ENCODE results near the gene BLOC1S3. TPM values are rescaled to one million over a fixed set of nuclear protein-coding genes. Genes with fewer than 3 reads are reported as not detected.

BLOC1S3 gene
- total RNA-seq (2014; rRNA removed; shearing (Covaris generic)): 3.7 and 5.3 TPM in 2 replicates
- polyA plus RNA-seq (2015; cell fraction: cytosol; rRNA removed): 16.7 and 17.2 TPM in 2 replicates
- 9.9 and 20.3 TPM in 2 replicates for polyA plus RNA-seq (2015; cell fraction: nucleus; rRNA removed)

DNA sequence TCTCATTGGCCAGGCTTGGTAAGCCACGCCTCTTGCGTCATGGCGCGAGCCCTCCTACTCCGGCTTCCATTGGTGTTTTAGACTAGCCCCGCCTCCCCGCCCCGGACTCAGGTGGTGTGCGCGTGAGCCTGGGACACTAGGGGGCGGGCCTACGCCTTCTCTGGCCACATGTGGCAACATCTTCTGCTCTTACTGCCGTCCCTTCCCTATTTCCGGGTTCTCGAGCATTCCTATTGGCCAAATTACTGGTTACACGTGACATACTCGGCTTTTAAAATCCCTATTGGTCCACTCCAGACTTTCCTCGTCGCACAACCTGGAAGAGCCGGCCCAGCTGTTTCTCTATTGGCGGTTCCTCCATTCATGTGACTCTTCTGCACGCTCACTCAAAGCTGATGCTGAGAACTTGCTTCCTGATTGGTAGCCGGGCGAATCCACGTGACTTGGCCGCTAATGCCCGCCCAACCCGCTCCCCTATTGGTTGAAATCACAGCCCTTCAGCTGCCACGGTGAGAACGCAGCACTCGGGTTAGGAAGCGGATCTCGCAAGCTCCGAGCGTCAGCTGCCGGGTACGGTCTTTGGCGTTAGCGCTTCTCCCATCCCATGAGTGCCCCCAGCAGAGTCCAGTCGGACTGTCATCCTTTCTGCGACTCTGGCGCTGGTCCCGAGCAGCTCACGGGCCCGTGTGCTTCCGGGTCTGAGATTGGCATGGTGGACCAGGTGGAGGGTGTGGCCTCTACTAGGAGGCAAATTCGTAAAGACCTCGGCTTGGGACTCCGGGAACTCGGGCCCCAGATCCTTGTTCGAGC, at the start of gene BLOC1S3:
Gene BLOC1S3, plus strand, starts transcription at position 523 of the 810 bp plus-strand sequence. CDS start 513 bp downstream, outside the sequence.
- peak; percentile 100 for DNase-seq (ENCODE audit: low read depth, low spot score)
- in situ Hi-C loops (cut with HindIII; ENCODE audit: low pct_unique_long_range_greater_than_20kb, low sequenced_read_pairs): no loop called here

DNA sequence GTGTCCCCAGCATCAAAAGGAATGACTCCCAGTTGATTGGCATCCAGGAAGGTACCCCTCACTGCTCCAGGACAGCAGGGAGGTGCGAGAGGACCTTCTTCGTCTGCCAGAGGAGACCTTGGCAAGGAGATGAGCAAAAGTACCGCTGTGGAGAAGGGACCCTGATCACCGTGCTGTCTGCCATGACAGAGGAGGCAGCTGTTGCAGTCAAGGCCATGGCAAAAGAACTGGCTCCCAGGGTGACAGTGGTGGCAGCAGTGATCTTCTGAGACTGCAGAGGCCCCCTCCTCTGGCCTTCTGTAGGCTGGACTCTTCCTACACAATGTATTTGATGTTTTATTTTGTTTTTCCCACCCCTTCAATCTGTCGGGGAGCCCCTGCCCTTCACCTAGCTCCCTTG, 49.8 kb upstream of the BLOC1S3 start:
- DNase-seq (ENCODE audit: low read depth, low spot score): no peak
- in situ Hi-C loops (cut with HindIII; ENCODE audit: low pct_unique_long_range_greater_than_20kb, low sequenced_read_pairs): no loop called here

DNA sequence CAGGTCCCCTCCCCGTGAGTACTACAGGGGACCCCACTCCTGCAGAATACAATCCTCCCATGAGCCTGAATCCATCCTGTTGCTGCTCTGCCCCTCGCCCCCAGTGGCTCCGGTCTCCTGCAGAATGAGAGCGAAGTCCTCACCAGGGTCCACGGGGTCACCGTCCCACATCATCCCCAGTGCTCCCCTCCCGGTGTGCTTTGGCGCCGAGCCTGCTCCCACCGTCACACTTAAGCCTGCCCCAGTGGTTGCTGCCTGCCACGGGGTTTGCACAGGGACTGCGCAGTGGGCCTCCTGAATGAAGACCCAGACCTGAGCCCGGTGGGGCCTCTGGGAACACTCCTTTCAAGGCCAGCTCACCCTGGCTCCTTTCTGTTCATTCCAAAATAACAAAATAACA, 48.3 kb upstream of the BLOC1S3 start:
- in situ Hi-C loops (cut with HindIII; ENCODE audit: low pct_unique_long_range_greater_than_20kb, low sequenced_read_pairs): no loop called here
- no peak for DNase-seq (ENCODE audit: low read depth, low spot score)

- DNase-seq (ENCODE audit: low read depth, low spot score): peak; percentile 23
- in situ Hi-C loops (cut with HindIII; ENCODE audit: low pct_unique_long_range_greater_than_20kb, low sequenced_read_pairs): no loop called here
These were observed 47.5 kb upstream of the BLOC1S3 start for GRCh38 chr19:45130888-45131615.

GRCh38 chr19:45133661-45134060, 44.9 kb upstream of the BLOC1S3 start:
- in situ Hi-C loops (cut with HindIII; ENCODE audit: low pct_unique_long_range_greater_than_20kb, low sequenced_read_pairs): no loop called here
- no peak for DNase-seq (ENCODE audit: low read depth, low spot score)

- DNase-seq (ENCODE audit: low read depth, low spot score): no peak
- in situ Hi-C loops (cut with HindIII; ENCODE audit: low pct_unique_long_range_greater_than_20kb, low sequenced_read_pairs): no loop called here
These were observed 43.3 kb upstream of the BLOC1S3 start for GRCh38 chr19:45135176-45135885.

- in situ Hi-C loops (cut with HindIII; ENCODE audit: low pct_unique_long_range_greater_than_20kb, low sequenced_read_pairs): no loop called here
- DNase-seq (ENCODE audit: low read depth, low spot score): no peak
These were observed 41.9 kb upstream of the BLOC1S3 start for GRCh38 chr19:45136507-45137178.

GRCh38 chr19:45137179-45137761, 41.3 kb upstream of the BLOC1S3 start:
- in situ Hi-C loops (cut with HindIII; ENCODE audit: low pct_unique_long_range_greater_than_20kb, low sequenced_read_pairs): no loop called here
- no peak for DNase-seq (ENCODE audit: low read depth, low spot score)

DNA sequence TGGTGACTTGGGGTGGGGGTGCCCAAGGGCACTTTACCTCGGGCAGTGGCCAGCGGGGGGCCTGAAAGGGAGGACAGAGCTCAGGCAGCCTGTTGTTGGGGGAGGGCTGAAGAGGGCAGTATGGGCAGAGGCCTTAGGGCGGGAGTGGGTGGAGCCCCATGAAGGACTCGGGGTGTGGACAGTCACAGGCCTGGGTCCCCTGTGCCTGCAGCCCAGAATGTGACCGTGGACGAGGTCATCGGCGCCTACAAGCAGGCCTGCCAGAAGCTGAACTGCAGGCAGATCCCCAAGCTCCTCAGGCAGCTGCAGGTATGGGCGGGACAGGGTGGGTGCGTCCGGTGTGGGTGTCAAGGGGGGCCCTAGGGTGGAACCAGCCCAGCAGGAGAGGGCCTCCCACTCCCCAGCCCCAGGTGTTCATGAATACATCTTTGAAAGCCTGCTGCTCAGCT, 40.3 kb upstream of the BLOC1S3 start:
- DNase-seq (ENCODE audit: low read depth, low spot score): no peak
- in situ Hi-C loops (cut with HindIII; ENCODE audit: low pct_unique_long_range_greater_than_20kb, low sequenced_read_pairs): no loop called here

DNA sequence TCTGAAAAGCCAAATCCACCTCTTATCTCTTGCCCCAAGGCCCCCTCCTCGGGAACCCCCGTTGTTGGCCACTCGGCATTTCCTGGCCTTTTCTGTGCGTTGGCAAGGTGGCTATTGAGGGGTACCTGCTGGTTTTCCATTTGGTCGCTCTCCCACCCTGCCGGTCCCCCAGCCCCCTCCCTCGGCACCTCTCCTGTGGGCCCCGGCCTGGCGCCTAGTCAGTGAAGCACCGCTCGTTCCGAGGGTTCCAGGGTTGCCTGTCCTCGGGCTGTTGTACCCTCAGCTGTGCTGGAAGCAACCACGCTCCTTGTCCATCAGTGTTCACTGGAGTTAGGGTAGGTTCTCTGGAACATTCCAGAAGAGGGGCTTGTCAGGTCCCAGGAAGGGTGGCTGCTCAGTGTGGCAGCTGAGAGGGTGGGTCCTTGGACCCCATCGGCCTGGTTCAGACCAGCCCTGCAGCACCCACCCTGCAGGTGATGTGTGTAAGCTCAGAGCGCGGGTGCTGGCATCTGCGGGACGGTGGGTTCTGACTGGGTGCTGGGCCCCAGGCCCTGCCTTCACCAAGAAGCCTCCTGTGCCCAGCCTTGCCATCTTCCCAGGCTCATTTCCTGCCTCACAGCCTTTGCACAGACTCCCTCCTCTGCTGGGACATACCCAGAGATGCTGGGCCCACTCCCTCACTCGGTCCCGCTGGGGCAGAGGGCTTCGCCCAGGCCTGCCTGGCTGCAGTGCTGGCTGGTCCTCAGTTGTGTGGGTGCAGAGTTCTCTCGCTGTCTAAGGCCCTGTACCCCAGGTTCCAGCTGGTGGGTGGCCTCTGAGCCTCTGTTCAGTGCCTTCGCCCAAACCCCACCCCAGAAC, 39.1 kb upstream of the BLOC1S3 start:
- no peak for DNase-seq (ENCODE audit: low read depth, low spot score)
- in situ Hi-C loops (cut with HindIII; ENCODE audit: low pct_unique_long_range_greater_than_20kb, low sequenced_read_pairs): no loop called here

DNA sequence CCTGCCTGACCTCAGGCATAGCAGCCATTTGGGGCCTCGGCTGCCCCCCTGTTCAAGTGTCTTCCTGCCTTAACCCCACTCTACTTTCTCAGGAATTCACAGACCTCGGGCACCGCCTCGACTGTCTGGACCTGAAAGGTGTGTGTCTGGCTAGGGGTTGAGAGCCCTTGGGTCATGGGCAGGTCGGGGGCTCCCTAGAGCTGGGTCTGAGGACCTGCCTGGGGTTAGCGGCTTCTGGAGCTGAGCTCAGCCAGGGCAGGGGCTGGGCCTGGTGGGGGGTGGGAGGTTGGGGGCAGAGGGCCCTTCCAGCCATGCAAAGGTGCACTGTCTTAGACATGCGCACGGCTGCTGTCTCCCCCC, 38.5 kb upstream of the BLOC1S3 start:
- in situ Hi-C loops (cut with HindIII; ENCODE audit: low pct_unique_long_range_greater_than_20kb, low sequenced_read_pairs): no loop called here
- no peak for DNase-seq (ENCODE audit: low read depth, low spot score)

DNA sequence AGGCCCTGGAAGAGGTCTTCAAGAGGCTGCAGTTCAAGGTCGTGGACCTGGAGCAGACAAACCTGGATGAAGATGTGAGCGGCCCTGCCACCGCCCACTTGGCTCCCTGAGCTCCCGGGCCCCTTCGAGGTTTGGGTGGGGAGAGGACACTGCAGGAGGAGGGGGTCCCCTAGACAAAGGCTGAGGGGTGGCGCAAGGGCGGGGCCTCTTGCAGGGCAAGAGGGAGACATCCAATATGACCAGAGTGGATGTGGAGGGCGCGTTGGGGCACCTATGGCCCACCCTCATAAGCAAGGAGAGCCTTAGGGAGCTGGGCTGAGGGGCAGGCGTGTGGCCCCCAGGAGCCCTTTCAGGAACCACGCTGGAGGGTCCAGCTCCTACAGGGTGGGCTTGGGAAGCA, 38.1 kb upstream of the BLOC1S3 start:
- in situ Hi-C loops (cut with HindIII; ENCODE audit: low pct_unique_long_range_greater_than_20kb, low sequenced_read_pairs): no loop called here
- no peak for DNase-seq (ENCODE audit: low read depth, low spot score)

DNA sequence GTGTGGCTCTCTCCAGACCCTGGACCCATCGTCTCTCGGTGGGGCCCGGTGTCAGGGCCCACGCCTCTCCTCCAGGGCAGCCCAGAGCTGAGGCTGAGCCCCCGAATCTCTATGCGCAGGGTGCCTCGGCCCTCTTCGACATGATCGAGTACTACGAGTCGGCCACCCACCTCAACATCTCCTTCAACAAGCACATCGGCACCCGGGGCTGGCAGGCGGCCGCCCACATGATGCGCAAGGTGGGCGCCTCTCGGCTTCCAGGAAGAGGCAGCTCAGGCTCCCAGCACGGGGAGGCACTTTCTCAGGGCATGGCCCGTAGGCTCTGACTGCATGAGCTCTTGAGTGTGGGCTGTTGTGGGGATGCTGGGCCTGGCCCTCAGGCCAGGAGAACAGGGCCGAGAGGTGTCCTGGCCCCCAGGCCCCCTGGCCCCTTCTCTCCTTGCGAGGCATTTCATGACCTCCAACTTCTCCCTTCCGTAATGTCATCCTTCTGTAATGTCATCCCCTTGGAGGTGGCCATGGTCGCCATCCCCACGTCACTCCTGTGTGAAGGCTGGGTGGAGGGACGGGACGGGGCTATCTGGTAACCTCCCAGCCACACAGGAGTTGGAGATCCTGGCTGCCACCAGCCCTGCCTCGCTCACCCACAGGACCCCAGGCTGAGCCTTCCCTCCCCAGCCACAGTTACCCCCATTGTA, 37.2 kb upstream of the BLOC1S3 start:
- DNase-seq (ENCODE audit: low read depth, low spot score): no peak
- in situ Hi-C loops (cut with HindIII; ENCODE audit: low pct_unique_long_range_greater_than_20kb, low sequenced_read_pairs): no loop called here

DNA sequence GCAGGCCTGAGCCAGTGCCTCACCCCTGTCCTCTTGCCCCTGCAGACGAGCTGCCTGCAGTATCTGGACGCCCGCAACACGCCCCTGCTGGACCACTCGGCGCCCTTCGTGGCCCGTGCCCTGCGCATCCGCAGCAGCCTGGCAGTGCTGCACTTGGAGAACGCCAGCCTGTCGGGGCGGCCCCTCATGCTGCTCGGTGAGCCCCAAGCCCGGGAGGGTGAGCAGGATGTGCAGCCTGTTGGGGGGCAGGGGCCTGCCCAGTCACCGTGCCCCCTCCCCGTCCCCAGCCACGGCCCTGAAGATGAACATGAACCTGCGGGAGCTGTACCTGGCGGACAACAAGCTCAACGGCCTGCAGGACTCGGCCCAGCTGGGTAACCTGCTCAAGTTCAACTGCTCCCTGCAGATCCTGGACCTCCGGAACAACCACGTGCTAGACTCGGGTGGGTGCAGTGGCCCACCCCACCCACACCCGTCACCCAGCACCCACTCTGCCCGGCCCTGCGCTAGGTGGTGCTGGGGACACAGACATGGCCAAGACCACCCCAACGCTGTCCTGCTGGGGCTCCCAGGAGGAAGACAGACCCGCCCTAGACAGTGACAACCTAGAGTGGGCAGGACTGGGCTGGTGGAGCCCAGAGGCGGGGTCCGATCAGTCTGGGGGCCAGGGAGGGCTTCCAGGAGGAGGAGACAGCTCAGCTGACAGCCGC, 36.4 kb upstream of the BLOC1S3 start:
- in situ Hi-C loops (cut with HindIII; ENCODE audit: low pct_unique_long_range_greater_than_20kb, low sequenced_read_pairs): no loop called here
- DNase-seq (ENCODE audit: low read depth, low spot score): no peak

- in situ Hi-C loops (cut with HindIII; ENCODE audit: low pct_unique_long_range_greater_than_20kb, low sequenced_read_pairs): no loop called here
- DNase-seq (ENCODE audit: low read depth, low spot score): no peak
These were observed 35.9 kb upstream of the BLOC1S3 start for GRCh38 chr19:45142726-45143110.
